Stimulated activated CD4-positive, alpha-beta T cell treated with anti-CD3 and anti-CD28 coated beads, Interleukin-4, amount 100 ng/mL, for 48 hours (primary cell): Measurements from ENCODE around the gene STARD6.
"Not testable (repeated sequence)": the region's sequence is repeated elsewhere in the genome, so short reads cannot be mapped to it uniquely, and the experiment has no call there.

Experiments
- DNase-seq, 2 donors: peaks; one replicate each; pipeline ENCODE4 v3.0.0-alpha.2; 2020; ENCODE audit warnings: low read depth in 2 of 2

The STARD6 gene

GRCh38 chr18:54357660-54358494 is at the start of gene STARD6, which contains the start of gene C18orf54:
Gene STARD6 (minus strand): TSS chr18:54357858. CDS start chr18:54354573, 3,285 bp downstream.
Gene C18orf54 (plus strand): TSS chr18:54357906. CDS start chr18:54360573, 2,667 bp downstream.
- DNase-seq: peak; percentile 76 to 84

DNA sequence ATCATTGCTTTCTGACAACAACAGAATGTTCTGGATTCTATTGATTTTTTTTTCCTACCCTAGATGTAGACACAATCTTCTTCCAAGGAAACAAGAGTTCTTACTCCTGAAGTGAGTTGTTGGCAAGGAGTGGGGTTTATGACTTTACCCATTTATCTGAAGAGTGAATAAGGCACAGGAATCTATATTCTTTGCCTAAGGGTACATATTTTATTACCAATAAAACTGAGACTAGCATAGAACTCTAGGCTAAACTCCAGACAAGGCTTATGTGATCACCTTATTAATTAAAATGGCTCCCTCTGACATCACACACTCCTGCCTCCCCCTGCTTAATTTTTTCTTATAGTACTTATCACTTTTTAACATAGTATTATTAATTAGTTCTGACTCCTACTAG is 47.6 kb upstream of the STARD6 start:
- DNase-seq: no peak

DNA sequence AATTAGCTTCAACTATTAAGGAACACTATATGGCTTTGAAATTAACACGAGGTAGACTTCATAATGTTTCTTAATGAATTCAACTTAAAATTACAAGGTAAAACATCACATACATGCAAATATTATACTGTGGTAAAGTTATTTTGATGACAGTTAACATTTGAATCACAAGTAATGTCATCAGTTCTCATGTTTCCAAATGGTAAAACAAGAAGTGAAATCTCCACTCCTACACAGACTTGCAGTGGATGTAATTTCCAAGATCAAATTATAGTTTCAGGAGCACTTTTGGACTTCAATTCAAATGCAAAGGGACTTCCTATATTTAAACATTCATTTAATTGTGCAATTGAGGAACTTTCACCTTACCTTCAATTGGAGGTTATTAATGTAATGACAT is 39.1 kb upstream of the STARD6 start:
- DNase-seq: no peak

- DNase-seq: no peak
These were observed 36.1 kb upstream of the STARD6 start for GRCh38 chr18:54393648-54394294.

DNA sequence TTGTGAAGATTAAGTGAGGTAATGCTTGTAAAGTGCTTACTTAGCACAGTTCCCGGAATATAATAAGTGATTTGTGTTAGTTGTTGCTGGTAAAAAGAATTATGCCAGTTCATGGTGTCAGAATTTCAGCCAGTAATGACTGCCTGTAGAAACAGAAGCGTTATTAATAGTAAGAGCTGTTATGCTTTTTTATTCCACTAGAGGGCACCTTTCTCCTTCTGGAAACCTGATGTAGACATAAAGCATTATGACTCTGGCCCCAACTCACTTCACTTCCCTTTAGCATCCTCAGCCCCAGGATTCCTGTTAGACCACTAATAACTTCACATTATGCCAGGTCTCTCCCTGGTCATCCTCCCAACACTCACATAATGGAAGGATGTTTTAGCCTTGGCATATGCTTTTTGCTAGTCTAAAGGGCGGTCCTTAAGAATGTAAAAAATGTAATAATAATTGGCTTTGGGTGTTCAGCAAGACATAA is 34.9 kb upstream of the STARD6 start:
- DNase-seq: no peak

- DNase-seq: no peak
These were observed 33.2 kb upstream of the STARD6 start for GRCh38 chr18:54390838-54391237.

- no peak for DNase-seq
These were observed 31.5 kb upstream of the STARD6 start for GRCh38 chr18:54389143-54389505.

- DNase-seq: peak; percentile 3 to 7
These were observed 30.8 kb upstream of the STARD6 start for GRCh38 chr18:54388203-54389142.

GRCh38 chr18:54387631-54388030 is 30.0 kb upstream of the STARD6 start:
- no peak for DNase-seq

GRCh38 chr18:54386800-54387495 is 29.3 kb upstream of the STARD6 start:
- DNase-seq: not testable (repeated sequence)

DNA sequence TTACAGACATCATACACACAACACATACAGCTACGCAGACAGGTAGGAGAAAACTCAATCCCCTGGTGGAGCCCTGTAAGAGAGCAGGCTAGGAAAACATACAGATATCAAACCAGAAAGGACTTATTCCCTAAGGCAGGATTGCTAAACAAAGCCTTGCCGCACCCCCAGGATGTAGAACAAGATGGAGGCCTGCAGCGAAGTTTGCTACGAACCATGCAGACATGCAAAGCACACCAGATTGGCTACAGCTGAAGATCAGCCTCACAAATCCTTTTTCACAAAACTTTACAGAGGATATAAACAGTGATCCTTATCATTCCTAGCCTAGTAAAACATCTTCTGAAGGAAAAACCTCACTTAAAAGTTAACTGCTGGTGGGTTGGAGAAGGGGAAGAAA is 28.4 kb upstream of the STARD6 start:
- no peak for DNase-seq

DNA sequence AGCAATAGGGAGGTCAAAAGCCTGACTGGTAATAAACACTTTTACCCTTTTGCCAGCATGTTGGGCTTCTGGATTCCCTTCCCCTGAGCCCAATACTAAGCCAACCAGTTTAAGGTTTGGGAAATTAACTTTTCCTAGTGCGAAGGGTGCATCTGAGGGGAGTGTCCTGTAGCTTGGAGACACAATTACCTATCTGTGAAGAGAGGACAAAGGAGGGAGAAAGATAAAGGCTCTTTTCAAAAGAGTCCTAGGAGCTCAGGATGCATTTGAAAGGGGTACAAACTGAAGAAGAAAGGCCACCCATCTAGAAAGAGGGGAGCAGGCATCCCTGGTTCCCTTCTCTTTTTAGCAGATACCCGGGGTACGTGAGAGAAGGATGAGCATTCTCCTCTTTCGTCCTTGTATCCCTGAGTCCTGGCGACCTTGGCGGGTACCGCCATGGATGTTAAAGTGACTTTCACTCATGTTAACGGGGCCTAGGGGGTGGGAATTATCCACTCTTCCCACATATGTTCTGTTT is 25.1 kb upstream of the STARD6 start:
- DNase-seq: no peak

- no peak for DNase-seq
These were observed 24.4 kb upstream of the STARD6 start for GRCh38 chr18:54382076-54382475.

DNA sequence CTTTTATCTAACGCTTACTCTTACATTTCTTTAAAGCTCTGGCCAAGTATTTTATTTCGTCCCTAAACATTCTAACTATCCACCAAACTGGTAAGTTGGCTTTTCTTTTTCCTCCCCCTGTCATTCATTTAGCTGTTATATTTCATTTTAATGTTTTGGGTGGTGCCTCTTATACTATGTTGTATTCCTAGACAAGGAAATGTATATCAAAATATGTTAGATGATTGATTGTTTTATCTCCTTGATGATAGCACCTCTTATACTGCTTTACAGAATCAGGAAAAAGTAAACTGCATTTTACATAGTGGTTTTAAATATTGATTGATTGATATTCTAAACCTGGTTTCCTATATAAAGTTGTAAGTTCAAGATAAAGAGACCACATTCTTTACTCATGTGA is 24.0 kb upstream of the STARD6 start:
- no peak for DNase-seq

DNA sequence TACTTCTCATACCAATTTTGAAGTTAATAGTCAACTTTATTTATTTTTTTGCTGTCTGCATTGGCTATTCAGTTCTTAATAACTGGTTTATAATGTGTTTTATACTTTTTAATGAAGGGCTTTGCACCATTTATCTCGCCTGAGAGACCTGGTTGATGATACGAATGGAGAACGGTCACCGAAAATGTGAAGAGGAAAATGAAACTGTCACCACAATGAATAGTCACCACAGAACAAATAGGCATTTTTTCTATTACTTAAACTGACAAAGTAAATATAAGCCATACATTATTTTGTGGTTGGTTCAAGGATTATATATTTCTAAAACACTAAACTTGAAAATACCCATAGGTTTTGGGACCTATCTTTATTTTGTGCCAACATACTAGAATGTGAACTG is 20.4 kb upstream of the STARD6 start:
- no peak for DNase-seq

GRCh38 chr18:54360406-54360805 is 2.7 kb upstream of the STARD6 start:
- no peak for DNase-seq

- no peak for DNase-seq
These were observed 1.6 kb upstream of the STARD6 start for GRCh38 chr18:54359233-54359632.

GRCh38 chr18:54358495-54359040 is 910 bp upstream of the STARD6 start:
- DNase-seq: no peak

GRCh38 chr18:54357082-54357659 is 487 bp downstream of the STARD6 start:
- no peak for DNase-seq

DNA sequence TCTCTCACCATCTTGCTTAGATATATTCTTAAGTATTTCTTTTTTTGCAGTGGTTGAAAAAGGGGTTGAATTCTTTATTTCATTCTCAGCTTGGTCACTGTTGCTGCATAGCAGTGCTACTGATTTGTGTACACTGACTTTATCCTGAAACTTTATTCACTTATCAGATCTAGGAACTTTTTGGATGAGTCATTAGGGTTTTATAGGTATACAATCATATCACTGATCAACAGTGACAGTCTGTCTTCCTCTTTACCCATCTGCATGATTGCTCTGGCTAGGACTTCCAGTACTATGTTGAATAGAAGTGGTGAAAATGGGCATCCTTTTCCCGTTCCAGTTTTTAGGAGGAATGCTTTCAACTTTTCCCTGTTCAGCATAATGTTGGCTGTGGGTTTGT is 6.5 kb downstream of the STARD6 start:
- no peak for DNase-seq
